ENCODE data around the gene LRRC75A. TPM values are rescaled to one million over a fixed set of nuclear protein-coding genes. Genes with fewer than 3 reads are reported as not detected.

Gene LRRC75A
- total and polyA plus RNA-seq, 2 of the 13 experiments (the other 11 are each of a cell fraction or from before 2014, with no cell fraction given): 0.03 TPM; not detected in 1

- TF ChIP-seq, protein P1, sequence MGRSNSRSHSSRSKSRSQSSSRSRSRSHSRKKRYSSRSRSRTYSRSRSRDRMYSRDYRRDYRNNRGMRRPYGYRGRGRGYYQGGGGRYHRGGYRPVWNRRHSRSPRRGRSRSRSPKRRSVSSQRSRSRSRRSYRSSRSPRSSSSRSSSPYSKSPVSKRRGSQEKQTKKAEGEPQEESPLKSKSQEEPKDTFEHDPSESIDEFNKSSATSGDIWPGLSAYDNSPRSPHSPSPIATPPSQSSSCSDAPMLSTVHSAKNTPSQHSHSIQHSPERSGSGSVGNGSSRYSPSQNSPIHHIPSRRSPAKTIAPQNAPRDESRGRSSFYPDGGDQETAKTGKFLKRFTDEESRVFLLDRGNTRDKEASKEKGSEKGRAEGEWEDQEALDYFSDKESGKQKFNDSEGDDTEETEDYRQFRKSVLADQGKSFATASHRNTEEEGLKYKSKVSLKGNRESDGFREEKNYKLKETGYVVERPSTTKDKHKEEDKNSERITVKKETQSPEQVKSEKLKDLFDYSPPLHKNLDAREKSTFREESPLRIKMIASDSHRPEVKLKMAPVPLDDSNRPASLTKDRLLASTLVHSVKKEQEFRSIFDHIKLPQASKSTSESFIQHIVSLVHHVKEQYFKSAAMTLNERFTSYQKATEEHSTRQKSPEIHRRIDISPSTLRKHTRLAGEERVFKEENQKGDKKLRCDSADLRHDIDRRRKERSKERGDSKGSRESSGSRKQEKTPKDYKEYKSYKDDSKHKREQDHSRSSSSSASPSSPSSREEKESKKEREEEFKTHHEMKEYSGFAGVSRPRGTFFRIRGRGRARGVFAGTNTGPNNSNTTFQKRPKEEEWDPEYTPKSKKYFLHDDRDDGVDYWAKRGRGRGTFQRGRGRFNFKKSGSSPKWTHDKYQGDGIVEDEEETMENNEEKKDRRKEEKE (IDR thresholded peaks at IDR 0.05): no peak
- TF ChIP-seq RARA (CRISPR knock-in tag; IDR thresholded peaks at IDR 0.05) (peak; percentile 51), NFYB (CRISPR knock-in tag; IDR thresholded peaks at IDR 0.05) (no peak), ARID5B (CRISPR knock-in tag; IDR thresholded peaks at IDR 0.05) (peak; percentile 45; the same call in 1 of the 2 replicates), ZNF12 (CRISPR knock-in tag; IDR thresholded peaks at IDR 0.05) (no peak), ATRX (CRISPR knock-in tag; IDR thresholded peaks at IDR 0.05; ENCODE audit: borderline replicate concordance) (no peak), SMARCC2 (IDR thresholded peaks at IDR 0.05) (no peak), CHCHD3 (CRISPR knock-in tag; IDR thresholded peaks at IDR 0.05) (no peak), DNMT3B (CRISPR knock-in tag; conservative IDR thresholded peaks at IDR 0.05) (no peak), SPEN (CRISPR knock-in tag; IDR thresholded peaks at IDR 0.05; ENCODE audit: low read depth) (no peak)
Measured at GRCh38 chr17:16495980-16496819, 4.2 kb upstream of the LRRC75A start (continued).
